ENCODE measurements around the gene LMBRD2. TPM values are rescaled to one million over a fixed set of nuclear protein-coding genes. Genes with fewer than 3 reads are reported as not detected.
A peak's percentile ranks its signal among the peaks of the same experiment; 100 is the strongest.

The LMBRD2 gene
- total and polyA plus RNA-seq, 2 of the 8 experiments (the other 6 are each of a cell fraction or from before 2014, with no cell fraction given): 1.1 to 4.1 TPM

DNA sequence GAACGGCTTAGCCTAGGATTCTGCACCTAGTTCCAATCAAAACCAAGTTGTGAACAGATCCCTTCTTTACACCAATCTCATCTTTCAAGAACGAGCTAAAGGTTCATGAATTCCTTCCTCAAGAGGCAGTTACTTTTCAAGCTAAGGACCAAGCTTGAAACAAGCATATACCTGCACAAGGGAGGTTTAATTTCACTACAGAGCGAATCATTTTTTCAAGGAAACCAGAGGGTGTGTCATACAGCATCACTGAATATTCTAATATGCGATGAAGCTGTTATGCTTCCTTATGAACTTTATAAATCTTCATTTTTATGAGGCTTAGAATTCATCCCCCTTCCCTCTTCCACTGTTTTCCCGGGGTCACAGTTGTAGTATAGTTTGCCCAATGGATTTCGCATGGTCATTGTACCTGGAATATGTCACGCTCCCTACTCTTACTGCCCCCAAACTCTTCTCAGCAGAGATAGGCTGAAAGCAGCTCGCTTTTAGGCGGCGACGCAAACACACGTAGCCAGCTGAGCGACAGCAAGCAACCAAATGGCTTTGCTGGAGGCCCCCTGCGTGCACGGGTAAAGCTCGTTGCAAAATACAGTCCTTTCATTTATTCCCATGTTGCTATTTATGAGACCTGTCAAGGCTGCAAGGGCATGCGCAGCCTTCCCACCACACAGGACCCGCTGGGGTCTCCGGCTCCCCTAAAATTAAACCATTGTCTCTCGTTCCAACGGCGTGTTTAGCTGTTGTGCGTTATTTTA, 832 bp downstream of the LMBRD2 start:
- H3K9me3 ChIP-seq (ENCODE audit: insufficient read depth in 2 of 2, low read depth in 1 of 2, low read length in 1 of 2): no peaks in the 10 kb centered on the region
- no peak overlapping the region for H2BK20ac ChIP-seq (ENCODE audit: low read length)
- no peak overlapping the region for H4K91ac ChIP-seq (replicated peaks; ENCODE audit: insufficient read length, low read length)
- no peak overlapping the region for H2BK15ac ChIP-seq (ENCODE audit: low read length)
- peak overlapping the region; percentile 85 to 90 (median 86) for H3K4me3 ChIP-seq (ENCODE audit: extremely low read depth in 1 of 4, insufficient read depth in 2 of 4, low read depth in 3 of 4, low read length in 4 of 4)
- H3K18ac ChIP-seq (ENCODE audit: extremely low read depth, low read length): no peak overlapping the region
- H3K23ac ChIP-seq (ENCODE audit: insufficient read length): no peak overlapping the region
- peaks cover 0 to 30% of the 10 kb centered on the region in 2 experiments; a peak in 3 of 4 replicates for H3K79me2 ChIP-seq (ENCODE audit: control insufficient read depth in 1 of 2, insufficient read depth in 2 of 2, low read length in 2 of 2)
- H4K5ac ChIP-seq (ENCODE audit: insufficient read length, low read depth, low read length): no peak overlapping the region
- peak overlapping the region; percentile 81; the same call in 1 of the 2 replicates for H4K8ac ChIP-seq (ENCODE audit: extremely low read depth, insufficient read depth, low read length)
- H3K27me3 ChIP-seq (replicated peaks in 1 of 4; ENCODE audit: control insufficient read depth in 3 of 4, extremely low read depth in 1 of 4, insufficient read depth in 3 of 4, low read length in 3 of 4): no peaks in the 10 kb centered on the region
- H2AFZ ChIP-seq (ENCODE audit: low read length): peak overlapping the region; percentile 65
- no peaks in the 10 kb centered on the region for H4K20me1 ChIP-seq (replicated peaks in 1 of 2; ENCODE audit: control insufficient read depth in 1 of 2, insufficient read depth in 2 of 2, low read length in 2 of 2)
- WGBS, 2 experiments (ENCODE audit: extremely low coverage in 1 of 2, insufficient coverage in 1 of 2, insufficient read length in 1 of 2, insufficient replicate concordance in 2 of 2, low coverage in 1 of 2, low lambda C conversion rate in 2 of 2, missing lambda C conversion rate in 1 of 2): 11% methylated on average over 23 of the region's 23 CpGs; no CpG with 5 or more reads in 1 of the 2 experiments
- H3K36me3 ChIP-seq (ENCODE audit: control insufficient read depth in 2 of 4, insufficient read depth in 4 of 4, low read length in 3 of 4): peaks cover 0 to 27% (median 7%) of the 10 kb centered on the region in 4 experiments; a peak in 5 of 8 replicates
- peaks cover 12% of the 10 kb centered on the region; the same call in 1 of the 2 replicates for H3K23me2 ChIP-seq (ENCODE audit: low read depth, low read length)
- no peak overlapping the region for H2BK120ac ChIP-seq (replicated peaks; ENCODE audit: low read depth, low read length)
- H2BK5ac ChIP-seq (ENCODE audit: low read depth, low read length): no peak overlapping the region
- H2BK12ac ChIP-seq (ENCODE audit: low read depth, low read length): no peak overlapping the region
- H3K4me1 ChIP-seq (replicated peaks in 1 of 4; ENCODE audit: control insufficient read depth in 3 of 4, insufficient read depth in 4 of 4, low read length in 3 of 4): peaks cover 0 to 5% (median 2%) of the 10 kb centered on the region in 4 experiments; a peak in 3 of 7 replicates
- FAIRE-seq (no peak), DNase-seq (ENCODE audit: low read depth in 1 of 2, low spot score in 2 of 2) (peak in 1 of 2 experiments; percentile 54)
- H3K56ac ChIP-seq (replicated peaks; ENCODE audit: insufficient read length, low read depth, low read length): peak overlapping the region; percentile 19
- H2AK5ac ChIP-seq (ENCODE audit: low read depth, low read length): no peak overlapping the region
- H3K27ac ChIP-seq (ENCODE audit: low read depth, low read length): no peak overlapping the region
- POLR2A ChIA-PET (ENCODE audit: partially characterized antibody): interaction anchor here (0.5 to 2.4 kb wide), 5 partner anchors 9 to 996 kb away, joined by 3 to 13 read pairs (median 4); partner anchors contain the start of gene UGT3A2
- H3K79me1 ChIP-seq (ENCODE audit: low read depth, low read length): no peaks in the 10 kb centered on the region
- peak overlapping the region; percentile 94 to 96 for H3K4me2 ChIP-seq (ENCODE audit: insufficient read depth in 1 of 2, low read depth in 2 of 2, low read length in 2 of 2)
- CTCF ChIA-PET (ENCODE audit: partially characterized antibody): interaction anchor here (0.9 to 6.1 kb wide), 8 partner anchors 9 to 187 kb away, joined by 3 to 44 read pairs (median 5); partner anchors contain the start of gene NADK2
- no peak overlapping the region for H3K4ac ChIP-seq (replicated peaks; ENCODE audit: insufficient read length, low read depth, low read length)
- H3K9ac ChIP-seq (replicated peaks in 1 of 4; ENCODE audit: extremely low read depth in 1 of 4, low read depth in 3 of 4, low read length in 3 of 4): peak overlapping the region in 3 of 4 experiments; percentile 52 to 64 (median 63); a peak in 6 of 7 replicates
- no peak overlapping the region for H3K14ac ChIP-seq (ENCODE audit: insufficient read length)
- TF ChIP-seq PHF8 (conservative IDR thresholded peaks at IDR 0.05; ENCODE audit: low read depth, low read length) (peak; percentile 42), KDM1A (IDR thresholded peaks at IDR 0.05; ENCODE audit: borderline replicate concordance, low read length) (no peak), SUZ12 (IDR thresholded peaks at IDR 0.05; ENCODE audit: low read length) (no peak), CEBPB (IDR thresholded peaks at IDR 0.05; ENCODE audit: low read depth, low read length) (no peak), JUN (IDR thresholded peaks at IDR 0.05; ENCODE audit: low read depth, low read length) (no peak), HDAC6 (IDR thresholded peaks at IDR 0.05; ENCODE audit: low read depth, low read length) (no peak), KDM5A (IDR thresholded peaks at IDR 0.05; ENCODE audit: low read length) (peak; percentile 60), TBP (IDR thresholded peaks at IDR 0.05; ENCODE audit: low read depth, low read length) (0 out of 2 replicates have a peak, but pooled peaks have one; percentile 65), SP1 (IDR thresholded peaks at IDR 0.05; ENCODE audit: low read depth, low read length) (no peak), ASH2L (IDR thresholded peaks at IDR 0.05; ENCODE audit: low read length) (no peak), SP4 (IDR thresholded peaks at IDR 0.05; ENCODE audit: low read length) (0 out of 2 replicates have a peak, but pooled peaks have one; percentile 9), POLR2A (IDR thresholded peaks at IDR 0.05; ENCODE audit: control extremely low read depth in 1 of 2, low read depth in 2 of 2, low read length in 2 of 2) (peak in 1 of 2 experiments; percentile 48; a peak in 1 of 3 replicates), SIX5 (IDR thresholded peaks at IDR 0.05; ENCODE audit: low read depth, low read length) (no peak)

Data from H1 (cell line).